HPDE6-E6E7 (cell line): ENCODE data around the gene TCF7L2.

Experiments
- DNase-seq: peaks from one replicate; pipeline ENCODE4 v3.0.0; 2011; ENCODE audit warnings: missing footprints; ENCODE audit errors: extremely low spot score

The TCF7L2 gene

GRCh38 chr10:112948196-112948595, 1.9 kb upstream of the TCF7L2 start:
- DNase-seq: no peak

DNA sequence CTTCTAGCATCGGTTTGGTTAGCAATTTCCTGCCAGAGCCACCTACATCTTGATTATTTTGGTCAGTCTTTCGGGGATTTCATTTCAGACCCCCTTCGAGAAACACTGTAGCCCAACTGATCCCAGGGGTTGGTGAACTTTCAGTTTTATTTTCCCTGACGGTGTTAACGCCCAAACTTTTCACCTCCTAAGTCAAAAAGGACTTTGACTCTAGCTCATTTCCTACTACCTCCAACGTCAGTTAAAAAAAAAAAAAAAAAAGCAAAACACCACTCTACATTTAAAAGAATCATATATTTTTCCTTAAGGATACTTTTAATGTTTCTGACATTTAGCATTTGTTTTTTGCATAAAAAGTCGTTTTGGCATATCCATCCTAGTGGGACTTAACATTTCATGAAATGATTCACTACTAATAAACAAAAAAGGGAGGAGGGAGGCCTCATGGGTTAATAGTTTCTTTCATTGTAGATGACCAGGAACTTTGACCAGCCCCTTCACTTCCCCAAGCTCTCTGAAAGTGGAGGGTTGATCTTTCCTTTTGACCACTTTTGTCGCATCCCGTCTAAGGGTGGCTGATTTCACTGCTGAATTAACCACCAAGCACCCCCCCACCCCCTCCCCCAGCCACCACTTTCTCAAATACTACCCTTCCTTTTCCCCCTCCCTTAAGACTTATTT, 764 bp upstream of the TCF7L2 start:
- DNase-seq: no peak

DNA sequence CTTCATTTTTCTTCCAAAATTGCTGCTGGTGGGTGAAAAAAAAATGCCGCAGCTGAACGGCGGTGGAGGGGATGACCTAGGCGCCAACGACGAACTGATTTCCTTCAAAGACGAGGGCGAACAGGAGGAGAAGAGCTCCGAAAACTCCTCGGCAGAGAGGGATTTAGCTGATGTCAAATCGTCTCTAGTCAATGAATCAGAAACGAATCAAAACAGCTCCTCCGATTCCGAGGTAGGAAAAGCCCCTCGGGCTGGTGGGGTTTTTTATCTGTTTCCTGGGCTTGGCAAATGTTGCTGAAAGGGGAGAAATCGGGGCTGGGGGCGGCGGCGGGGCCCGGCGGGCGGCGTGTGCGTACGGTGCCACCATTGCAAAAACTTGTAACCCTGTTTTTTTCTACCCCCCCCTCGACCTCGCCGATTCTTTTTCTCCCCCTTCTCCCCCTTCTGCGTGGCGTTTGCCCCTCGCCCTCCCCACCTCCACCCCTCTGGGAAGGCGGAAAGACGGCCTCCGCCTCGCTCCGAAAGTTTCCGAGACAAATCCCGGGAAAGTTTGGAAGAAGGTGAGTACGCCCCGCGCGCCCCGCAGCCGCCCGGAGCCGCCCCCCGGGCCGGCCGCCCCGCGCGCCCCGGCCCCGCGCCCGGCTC, 789 bp downstream of the TCF7L2 start:
- DNase-seq: no peak

DNA sequence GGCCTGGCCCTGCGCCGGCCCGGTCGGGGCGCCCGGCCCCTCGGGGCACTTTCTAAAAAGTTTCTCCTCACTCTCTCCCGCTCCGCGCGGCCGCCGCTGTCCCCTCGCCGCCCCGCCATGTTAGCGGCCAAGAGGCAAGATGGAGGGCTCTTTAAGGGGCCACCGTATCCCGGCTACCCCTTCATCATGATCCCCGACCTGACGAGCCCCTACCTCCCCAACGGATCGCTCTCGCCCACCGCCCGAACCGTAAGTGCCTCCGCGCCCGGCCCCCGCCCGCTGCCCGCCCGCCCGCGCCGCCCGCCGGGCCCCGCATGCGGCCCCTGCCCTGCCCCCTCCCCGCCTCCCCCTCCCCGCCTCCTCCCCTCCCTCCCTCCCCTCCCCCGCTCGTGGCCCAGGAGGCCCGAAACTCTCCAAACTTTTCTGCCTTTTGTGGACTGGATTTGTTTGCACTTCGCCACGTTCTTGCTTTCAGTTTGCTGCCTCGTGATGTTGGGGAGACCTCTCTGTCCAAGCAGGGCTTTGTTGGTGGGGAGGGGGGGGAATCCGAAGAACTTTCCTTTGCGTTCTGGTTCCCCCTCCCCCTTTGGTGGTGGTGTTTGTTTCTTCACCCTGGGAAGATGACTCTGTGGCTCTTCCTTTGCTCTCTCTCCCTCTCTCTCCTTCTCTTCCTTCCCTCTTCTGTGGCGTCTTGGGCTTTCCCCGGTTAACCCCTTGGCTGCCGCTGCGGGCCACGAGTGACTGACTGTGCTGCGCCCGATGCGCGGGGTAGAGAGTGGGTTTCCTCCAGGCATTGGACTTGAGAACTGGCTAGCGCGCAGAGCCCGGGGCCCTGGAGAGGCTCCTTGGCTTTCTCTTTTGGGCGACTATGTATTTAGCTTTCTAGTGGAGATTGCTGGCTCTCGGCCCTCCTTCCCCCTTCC, 1.6 kb downstream of the TCF7L2 start:
- DNase-seq: no peak

- DNase-seq: no peak
These were observed 2.5 kb downstream of the TCF7L2 start for GRCh38 chr10:112952282-112953173.

- no peak for DNase-seq
These were observed 3.4 kb downstream of the TCF7L2 start for GRCh38 chr10:112953174-112954159.

GRCh38 chr10:112954974-112955581, 5.0 kb downstream of the TCF7L2 start:
- DNase-seq: no peak

- no peak for DNase-seq
These were observed 5.8 kb downstream of the TCF7L2 start for GRCh38 chr10:112955582-112956421.

GRCh38 chr10:112956631-112957350, 6.7 kb downstream of the TCF7L2 start:
- no peak for DNase-seq

DNA sequence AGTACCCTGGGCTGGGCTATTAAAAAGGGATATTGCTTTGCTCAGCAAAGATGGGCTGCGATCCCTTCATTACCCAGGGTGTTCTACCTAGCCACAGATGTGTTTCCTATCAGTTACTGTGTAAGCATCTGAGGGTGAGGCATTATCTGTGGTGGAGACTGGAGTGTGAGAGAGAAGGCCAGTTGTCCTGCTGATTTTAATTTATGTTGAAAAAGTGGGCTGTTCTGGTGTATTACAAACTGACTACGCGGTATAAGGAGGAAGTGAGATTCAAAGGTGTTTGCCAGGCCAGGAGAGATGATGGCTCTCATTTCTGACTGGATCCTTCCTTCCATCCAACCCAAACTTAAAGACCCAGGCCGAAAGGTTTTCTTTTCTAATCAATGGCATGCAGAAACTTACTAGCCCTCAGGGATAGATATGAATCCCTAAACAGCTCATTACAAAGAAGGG, 7.6 kb downstream of the TCF7L2 start:
- DNase-seq: no peak

DNA sequence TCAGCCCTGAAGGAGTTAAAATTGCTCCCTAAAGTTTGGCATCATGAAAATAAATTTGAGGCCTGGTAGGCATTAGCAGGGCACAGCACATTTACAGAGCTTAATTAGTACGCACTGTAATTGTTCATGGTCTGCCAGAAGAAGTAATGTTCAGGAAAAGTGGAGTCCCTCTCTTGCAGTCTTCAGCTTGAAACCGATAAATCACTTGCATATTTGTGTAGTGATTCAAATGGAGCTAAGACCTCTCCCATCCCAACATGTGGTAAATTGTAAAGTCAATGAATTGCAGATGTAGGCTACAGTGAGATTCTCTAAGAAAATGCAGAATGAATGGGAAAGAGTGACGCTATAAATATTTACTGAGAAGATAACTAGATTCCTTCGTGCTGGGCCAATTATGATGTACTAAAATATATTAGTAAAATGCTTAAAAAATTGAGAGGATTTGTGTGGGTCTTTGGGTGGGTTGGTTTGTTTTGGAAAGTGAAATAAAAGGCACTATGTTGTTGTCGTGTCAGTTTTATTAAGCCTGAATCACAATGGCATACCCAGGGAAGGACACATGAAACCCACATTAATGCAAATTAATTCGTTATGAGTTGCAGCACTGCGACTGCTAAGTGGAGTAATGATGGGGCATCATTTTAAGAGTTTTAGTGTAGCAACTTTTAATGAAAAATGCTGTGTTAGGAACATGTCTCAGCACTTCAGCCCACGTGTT, 8.4 kb downstream of the TCF7L2 start:
- DNase-seq: no peak

DNA sequence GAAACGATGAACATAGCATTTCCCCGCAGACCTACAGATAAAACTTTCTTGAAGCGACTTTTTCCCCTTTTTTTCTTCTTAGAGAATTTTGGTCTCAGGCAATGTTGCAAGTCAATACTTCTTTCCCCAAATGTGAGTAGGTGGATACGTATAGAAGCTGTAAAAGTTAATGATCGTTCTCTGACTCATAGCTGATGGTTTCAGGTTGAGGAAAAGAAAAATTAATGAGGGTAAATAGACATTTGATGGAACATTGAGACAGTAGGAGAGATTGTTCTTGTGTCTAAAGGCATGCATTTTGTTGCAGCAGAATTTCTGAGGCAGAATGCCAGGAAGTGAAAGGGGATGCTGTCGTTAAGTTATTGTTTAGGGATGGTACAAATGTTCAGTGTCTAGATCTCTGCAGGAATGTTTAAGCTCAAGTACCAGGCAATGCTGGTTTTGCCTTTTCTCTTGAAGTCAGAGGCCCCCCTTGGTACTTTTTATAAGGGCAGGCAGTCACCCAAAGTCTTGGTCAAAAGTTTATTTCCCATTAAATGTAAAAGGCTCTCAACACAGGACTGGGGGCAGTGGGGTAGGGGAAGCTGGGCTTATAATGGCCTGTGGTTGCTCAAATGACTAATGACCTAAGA, 9.3 kb downstream of the TCF7L2 start:
- no peak for DNase-seq

DNA sequence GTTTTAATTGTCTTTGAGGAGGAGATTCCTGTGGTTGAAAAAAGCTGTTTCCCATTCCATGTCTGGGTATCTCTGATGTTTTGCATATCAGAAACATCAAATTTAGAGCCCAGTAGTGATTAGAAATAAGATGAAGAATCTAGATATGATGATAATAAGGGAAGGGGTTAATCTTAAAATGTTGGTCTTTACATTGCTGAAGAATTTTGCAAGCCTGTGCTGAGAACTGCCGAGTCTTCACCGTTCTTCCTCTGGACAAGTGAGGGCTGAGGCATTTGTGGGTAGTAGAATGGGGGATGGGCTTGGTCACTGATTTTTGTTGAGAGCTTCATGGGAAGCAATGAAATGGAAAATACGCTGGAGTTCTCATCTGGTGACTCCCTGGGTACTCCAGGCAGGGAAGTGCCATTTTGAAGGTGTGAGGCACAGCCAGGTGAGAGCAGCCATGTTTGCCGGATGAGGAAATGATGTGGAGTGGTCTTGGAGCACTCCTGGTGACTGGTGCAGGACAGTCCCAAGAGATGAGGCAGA, 10.2 kb downstream of the TCF7L2 start:
- no peak for DNase-seq

DNA sequence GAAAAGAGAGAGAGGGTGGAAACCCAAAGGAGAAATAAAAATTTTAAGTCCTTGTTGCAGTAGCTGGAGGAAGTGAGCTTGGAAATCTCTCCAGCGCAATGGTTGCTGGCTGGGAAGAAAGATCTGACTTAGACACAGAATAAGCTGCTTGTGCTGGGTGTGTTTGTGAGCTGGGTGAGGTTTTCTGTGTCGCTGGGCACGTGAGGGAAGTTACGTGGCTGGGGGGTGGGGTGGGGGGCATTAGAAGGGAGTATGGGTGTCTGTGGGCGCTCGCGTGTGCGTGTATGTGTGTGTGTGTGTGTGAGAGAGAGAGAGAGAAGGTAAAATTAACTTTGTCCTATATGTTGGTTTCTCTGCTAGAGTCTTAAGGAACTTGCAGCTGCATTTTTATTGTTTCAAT, 11.6 kb downstream of the TCF7L2 start:
- no peak for DNase-seq

DNA sequence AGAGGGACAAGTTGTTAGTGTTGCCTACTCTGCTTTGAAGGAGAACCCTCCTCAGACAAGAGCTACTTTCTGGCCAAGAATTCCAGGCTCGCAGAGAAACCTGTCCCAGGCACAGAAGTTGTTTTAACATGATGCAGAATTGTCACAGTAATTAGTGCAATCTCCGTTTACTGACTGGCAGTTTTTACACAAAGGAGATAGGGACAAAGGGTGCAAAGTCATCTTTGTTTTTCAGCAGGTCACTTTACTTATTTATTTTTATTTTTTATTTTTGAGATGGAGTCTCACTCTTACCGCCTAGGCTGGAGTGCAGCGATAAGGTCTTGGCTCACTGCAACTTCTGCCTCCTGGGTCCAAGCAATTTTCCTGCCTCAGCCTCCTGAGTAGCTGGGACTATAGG, 12.3 kb downstream of the TCF7L2 start:
- DNase-seq: no peak

- DNase-seq: no peak
These were observed 13.8 kb downstream of the TCF7L2 start for GRCh38 chr10:112963835-112964234.

- DNase-seq: no peak
These were observed 14.4 kb downstream of the TCF7L2 start for GRCh38 chr10:112964482-112964881.
